ENCODE results near the gene ZNF225.
"Not testable (repeated sequence)": the region's sequence is repeated elsewhere in the genome, so short reads cannot be mapped to it uniquely, and the experiment has no call there.

ZNF225 gene

GRCh38 chr19:44113138-44113783, at the start of gene ZNF225:
ZNF225 (plus strand) TSS chr19:44113399; CDS start chr19:44115828, 2,429 bp downstream.
- DNase-seq (ENCODE audit: low read depth) = peak; percentile 65

- no peak for DNase-seq (ENCODE audit: low read depth)
Observed at GRCh38 chr19:44066305-44066704, 46.9 kb upstream of the ZNF225 start.

- DNase-seq (ENCODE audit: low read depth) = no peak
Observed at GRCh38 chr19:44069415-44069814, 43.8 kb upstream of the ZNF225 start.

DNA sequence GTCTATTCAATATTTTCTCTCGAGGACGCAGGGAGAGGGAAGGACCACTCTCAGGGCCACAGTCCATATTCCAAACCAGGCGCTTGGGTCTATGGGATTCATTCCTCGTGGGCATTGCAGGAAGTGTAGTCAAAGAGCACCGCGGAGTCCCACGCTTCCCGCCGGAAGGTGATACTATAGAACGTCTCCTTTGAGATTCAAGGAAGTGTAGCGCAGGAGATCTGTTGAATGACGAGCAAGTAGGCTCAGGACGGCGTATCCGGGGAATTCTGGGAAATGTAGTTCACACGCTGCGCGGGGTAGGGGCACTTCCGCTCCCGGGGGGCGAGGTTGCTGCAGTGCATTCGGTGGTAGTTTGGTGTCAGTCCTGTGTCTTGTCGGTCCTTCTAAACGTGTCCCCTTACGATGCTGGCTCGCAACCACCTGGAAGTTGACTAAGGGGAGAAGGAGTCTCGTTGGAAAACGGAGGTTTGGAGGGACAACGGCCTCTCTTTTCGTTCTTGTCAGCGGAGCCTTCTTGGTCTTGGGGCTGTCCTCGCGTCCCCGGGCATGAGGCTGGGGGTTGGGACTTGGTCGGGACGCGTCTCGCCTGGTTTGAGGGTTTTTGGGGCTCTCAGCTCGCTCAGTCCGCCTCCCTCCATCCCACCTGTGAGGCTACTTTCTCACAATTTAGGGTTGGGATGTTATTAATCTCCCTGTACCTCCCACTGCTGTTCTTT, 41.2 kb upstream of the ZNF225 start, which contains the start of gene ZNF284:
TSS of gene ZNF284 (plus strand) at position 336 of the 719 bp plus-strand sequence. CDS start 4,231 bp downstream, outside the sequence.
- peak; percentile 68 for DNase-seq (ENCODE audit: low read depth)

DNA sequence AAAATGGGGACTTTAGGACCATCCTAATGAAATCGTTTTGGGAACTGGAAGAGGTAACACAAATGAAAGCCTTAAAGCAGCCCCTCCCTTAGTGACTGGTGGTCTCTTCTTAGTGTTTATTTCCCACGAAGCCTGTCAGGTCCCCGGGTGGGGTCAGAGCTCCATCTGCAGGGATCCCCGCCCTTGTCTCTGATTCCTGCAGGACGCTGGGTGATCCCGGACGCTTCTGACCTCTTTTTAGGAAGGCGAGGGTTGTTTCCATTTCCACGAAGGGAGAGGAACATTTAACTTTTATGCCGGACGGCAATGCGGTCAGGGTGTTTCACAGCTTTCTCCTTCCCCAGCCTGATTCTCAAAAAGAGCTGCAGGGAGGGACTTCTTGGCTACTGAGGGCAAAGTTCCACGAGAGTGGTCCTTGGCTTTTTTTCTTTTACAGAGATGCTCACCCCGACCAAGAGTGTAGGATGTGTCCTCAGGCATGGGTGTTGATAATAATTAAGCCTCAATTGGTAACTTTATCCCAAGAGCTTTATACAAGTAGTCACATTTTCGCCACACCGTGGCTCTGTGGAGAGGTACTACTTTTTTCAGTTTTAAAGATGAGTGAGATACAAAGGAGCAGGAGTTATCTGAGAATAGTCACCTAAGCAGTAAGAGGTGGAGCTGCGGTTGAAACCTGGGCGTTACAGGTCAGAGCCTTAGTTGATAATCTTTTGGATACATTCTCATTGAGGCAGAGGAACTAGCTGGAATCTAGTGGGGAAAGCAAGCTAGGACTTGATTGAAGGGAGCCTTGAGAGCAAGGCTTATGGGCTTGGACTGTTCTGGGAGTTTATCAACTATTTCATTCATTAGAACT, 40.4 kb upstream of the ZNF225 start:
- DNase-seq (ENCODE audit: low read depth) = no peak

DNA sequence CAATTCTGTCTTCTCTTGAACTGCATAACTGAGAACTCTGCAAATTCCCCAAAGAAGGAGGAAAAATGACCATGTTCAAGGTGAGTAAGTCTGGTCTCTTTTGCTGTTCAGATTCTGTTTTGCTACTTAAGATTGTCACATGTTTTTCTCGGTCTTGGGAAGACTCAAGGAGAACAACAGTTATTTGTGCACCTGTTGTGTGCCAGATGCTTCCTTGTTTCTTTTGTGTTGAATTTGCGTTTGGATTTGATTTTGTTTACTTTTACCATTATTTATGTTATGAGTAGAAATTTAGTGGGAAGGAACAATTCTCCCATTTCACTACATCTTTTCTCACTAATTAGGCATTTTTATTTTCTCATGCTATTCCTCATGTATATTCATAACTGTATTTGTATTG, 36.9 kb upstream of the ZNF225 start:
- DNase-seq (ENCODE audit: low read depth) = no peak

DNA sequence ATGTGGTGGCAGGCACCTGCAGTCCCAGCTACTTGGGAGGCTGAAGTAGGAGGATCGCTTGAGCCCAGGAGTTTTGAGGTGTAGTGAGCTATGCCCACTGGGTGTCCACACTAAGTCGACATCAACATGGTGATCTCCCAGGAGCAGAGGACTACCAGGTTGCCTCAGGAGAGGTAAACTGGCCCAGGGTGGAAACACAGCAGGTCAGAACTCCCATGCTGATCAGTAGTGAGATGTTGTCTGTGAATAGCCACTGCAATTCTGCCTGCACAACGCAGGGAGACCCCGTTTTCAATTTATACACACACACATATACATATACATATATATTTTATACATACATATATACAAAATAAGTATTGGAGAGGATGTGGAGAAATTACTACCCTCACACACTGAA, 21.1 kb upstream of the ZNF225 start:
- DNase-seq (ENCODE audit: low read depth) = no peak

DNA sequence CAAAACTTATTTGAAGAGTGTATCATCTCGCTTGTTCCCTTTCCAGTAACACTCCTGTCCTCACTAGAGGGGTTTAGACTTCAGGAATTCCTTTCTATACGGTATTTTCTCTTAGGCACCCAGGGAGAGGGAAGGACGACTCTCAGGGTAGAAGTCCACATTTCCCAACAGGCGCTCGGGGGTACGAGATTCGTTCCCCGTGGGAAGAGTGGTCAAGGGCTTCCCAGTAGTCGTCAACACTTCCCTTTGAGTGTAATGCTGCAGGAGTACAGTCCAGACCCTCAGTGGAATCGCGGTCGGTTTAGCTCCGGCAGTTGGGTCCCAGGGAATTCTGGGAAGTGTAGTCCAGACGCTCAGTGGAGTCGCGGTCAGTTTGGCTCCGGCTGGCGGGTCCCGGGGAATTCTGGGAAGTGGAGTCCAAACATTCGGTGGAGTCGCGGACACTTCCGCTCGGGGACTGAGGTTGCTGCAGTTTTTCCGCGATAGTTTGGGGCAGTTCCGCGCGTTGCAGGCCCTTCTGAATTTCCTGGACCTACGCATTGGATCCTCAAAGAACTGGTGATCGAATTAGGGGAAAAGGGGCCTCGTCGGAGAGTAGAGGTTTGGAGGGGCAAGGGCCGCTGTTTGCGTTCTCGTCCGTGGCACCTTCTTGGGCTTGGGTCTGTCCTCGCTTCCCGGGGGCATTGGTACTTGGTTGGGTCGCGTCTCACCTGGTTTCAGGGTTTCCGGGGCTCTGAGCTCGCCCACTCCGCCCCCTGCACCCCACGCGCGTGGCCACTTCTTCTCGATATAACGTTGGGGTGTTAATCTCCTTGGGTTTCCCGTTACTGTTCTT, 19.1 kb upstream of the ZNF225 start, which contains the start of gene ZNF224:
TSS of gene ZNF224 (plus strand) at position 431 of the 835 bp plus-strand sequence. CDS start 3,513 bp downstream, outside the sequence.
- DNase-seq (ENCODE audit: low read depth) = peak; percentile 69

- DNase-seq (ENCODE audit: low read depth) = no peak
Observed at GRCh38 chr19:44107751-44108150, 5.4 kb upstream of the ZNF225 start.

DNA sequence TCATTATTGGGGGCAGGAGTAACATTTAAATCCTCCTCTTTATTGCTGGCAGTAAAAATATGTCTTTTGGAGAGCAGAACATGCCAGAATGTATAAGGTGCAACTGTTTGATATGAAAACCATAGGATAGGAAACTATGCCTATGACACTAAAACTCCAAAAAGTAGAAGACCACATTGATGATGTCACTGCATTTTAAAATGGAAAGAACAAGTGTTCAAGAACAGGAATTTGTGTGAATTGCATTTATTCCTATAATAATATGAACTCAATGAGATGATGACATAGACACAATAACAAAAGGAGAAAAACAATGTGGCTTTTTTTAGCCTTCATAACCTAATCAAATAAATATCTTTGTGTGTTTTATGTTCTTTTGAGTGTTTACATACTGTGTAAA, 3.7 kb upstream of the ZNF225 start:
- DNase-seq (ENCODE audit: low read depth) = no peak

DNA sequence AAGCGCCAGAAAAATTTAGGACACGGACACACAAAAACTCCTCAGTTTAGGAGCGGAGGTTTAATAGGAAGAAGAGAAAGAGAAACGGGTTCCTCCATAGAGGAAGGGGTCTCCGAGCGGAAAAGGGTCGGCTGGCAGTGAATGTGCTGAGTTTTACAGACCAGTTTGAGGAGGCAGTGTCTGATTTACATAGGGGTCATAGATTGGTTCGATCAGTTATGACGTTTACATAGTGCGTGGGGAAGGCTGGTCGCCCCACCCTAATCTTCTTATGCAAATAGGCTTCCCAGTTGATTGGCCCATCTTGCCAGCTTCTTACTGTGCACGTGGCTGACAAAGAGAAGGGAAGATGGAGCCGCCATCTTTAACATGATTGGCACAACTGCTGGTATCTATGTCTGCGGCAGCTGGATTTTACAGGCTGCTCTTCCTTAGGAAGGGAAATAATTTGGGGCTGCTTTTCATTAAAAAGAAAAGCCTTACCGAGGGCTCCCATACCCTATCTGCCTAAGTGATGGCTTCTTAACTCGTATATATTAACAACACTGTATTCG, 1.2 kb upstream of the ZNF225 start:
- no peak for DNase-seq (ENCODE audit: low read depth)

DNA sequence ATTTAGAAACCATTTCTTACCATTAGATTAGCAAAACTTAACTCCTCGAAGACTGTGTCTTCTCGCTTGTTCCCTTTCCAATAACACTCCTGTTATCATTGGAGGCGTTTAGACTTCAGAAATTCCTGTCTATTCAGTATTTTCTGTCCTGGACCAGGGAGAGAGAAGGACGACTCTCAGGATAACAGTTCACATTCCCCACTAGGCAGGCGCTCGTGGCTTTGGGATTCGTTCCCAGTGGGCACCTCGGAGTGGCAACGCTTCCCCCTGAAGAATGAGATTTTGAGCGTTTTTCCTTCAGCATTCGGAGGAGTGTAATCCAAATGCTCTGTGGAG, 429 bp upstream of the ZNF225 start:
- DNase-seq (ENCODE audit: low read depth) = no peak

DNA sequence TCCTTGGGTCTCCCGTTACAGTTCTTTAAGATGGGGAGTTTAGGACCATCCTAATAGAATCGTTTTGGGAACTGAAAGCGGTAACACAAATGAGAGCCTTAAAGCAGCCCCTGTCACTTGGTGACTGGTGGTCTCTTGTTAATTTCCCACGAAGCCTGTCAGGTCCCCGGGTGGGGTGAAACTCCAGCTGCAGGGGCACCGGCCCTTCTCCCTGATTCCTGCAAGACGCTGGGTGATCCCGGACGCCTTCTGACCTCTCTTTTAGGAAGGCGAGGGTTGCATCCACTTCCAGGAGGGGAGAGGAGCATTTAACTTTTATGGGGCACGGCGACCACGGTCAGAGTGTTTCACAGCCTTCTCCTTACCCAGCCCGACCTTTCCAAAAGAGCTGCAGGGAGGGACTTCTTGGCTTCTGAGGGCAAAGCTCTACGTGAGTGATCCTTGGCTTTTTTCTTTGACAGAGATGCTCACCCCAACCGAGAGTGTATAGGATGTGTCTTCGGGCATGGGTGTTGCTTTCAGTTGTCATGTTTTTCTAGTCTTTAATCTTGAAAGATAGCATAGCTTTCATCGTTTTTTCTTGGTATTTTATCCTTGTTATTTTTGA, 688 bp downstream of the ZNF225 start:
- no peak for DNase-seq (ENCODE audit: low read depth)

DNA sequence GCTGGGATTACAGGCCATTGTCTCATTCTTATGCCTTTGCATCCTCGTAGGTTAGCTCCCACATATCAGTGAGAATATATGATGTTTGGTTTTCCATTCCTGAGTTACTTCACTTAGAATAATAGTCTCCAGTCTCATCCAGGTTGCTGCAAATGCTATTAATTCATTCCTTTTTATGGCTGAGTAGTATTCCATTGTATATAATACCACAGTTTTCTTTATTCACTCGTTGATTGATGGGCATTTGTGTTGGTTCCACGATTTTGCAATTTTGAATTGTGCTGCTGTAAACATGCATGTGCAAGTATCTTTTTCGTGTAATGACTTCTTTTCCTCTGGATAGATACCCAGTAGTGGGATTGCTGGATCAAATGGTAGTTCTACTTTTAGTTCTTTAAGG, 8.0 kb downstream of the ZNF225 start:
- not testable (repeated sequence) for DNase-seq (ENCODE audit: low read depth)

DNA sequence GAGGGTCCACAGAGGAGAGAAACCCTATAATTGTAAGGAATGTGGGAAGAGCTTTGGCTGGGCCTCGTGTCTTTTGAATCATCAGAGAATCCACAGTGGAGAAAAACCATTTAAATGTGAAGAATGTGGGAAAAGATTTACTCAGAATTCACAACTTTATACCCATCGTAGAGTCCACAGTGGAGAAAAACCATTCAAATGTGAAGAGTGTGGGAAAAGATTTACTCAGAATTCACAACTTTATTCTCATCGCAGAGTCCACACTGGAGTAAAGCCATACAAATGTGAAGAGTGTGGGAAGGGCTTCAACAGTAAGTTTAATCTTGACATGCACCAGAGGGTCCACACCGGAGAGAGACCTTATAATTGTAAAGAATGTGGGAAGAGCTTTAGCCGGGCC, 18.8 kb downstream of the ZNF225 start:
- DNase-seq (ENCODE audit: low read depth) = no peak

DNA sequence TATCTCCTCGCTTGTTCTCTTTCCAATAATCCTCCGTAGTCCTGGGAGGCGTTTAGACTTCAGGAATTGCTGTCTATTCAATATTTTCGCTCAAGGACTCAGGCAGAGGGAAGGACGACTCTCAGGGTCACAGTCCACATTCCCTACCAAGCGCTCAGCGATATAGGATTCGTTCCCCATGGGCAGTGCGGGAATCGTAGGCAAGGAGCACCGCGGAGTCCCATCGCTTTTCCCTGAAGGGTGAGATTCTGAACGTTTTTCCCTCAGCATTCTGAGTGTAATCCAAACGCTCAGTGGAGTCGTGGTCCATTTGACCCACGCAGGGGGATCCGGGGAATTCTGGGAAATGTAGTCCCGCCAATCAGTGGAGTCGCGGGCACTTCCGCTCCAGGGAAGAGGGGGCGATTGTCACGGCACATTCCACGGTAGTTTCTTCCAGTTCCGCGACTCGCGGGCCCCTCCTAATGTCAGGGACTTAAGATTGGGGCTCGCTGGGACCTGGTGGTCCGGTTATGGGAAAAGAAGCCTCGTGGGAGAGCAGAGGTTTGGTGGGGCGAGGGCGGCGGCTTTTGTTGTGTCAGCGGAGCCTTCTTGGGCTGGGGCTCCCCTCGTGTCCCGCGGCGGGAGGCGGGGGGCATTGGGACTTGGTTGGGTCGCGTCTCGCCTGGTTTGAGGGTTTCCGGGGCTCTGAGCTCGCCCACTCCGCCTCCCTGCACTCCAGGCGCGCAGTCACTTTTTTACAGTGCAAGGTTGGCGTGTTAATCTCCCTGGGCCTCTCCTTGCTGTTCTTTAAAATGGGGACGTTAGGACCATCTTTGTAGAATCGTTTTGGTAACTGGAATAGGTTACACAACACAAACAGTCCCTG, 28.2 kb downstream of the ZNF225 start, which contains the start of gene ZNF234:
TSS of gene ZNF234 (plus strand) at position 364 of the 868 bp plus-strand sequence. CDS start 3,079 bp downstream, outside the sequence.
- DNase-seq (ENCODE audit: low read depth) = peak; percentile 47

- no peak for DNase-seq (ENCODE audit: low read depth)
Observed at GRCh38 chr19:44142059-44142433, 28.8 kb downstream of the ZNF225 start.

DNA sequence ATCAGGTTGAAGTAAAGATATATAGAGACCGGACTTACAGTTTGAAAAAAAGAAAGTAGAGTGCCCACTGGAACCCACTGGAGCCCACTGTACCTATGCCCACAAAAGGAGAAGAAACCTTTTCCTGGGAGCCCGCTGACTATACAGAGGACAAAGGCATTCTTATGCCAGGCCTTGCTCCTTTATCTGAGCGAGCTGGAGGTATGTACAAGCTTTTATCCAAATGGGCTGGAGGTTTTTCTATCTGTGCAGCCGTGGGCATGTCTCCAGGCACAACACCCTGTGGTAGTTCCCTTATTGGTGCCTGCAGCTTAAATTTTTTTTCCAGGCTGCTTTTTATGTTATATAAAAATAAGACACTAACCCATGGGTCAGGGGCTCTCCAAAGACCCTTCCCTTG, 36.6 kb downstream of the ZNF225 start:
- DNase-seq (ENCODE audit: low read depth) = no peak

GRCh38 chr19:44151491-44151890, 38.3 kb downstream of the ZNF225 start:
- DNase-seq (ENCODE audit: low read depth) = no peak

DNA sequence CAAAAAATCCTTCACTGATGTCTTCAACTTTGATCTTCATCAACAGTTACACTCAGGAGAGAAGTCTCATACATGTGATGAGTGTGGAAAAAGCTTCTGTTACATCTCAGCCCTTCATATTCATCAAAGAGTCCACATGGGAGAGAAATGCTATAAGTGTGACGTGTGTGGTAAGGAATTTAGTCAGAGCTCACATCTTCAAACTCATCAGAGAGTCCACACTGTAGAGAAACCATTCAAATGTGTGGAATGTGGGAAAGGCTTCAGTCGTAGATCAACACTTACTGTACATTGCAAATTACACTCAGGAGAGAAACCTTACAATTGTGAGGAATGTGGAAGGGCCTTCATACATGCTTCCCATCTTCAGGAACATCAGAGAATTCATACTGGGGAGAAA, 43.3 kb downstream of the ZNF225 start:
- DNase-seq (ENCODE audit: low read depth) = no peak
